Muscle of leg (tissue), 11 donors: ENCODE results near the gene CHMP4B. TPM values are rescaled to one million over a fixed set of nuclear protein-coding genes. Genes with fewer than 3 reads are reported as not detected.

Experiments used
- DNase-seq: peaks from one replicate; pipeline ENCODE4 v3.0.0; 2013
- H3K27ac ChIP-seq: one replicate; pipeline ENCODE4 v1.5.1; 2013; ENCODE audit warnings: mild to moderate bottlenecking, low read length, control low read depth
- H3K27me3 ChIP-seq: one replicate; pipeline ENCODE4 v1.6.1; 2013; ENCODE audit warnings: low read length; ENCODE audit not compliant: control insufficient read depth, insufficient read depth
- H3K36me3 ChIP-seq: one replicate; pipeline ENCODE4 v1.6.1; 2013; ENCODE audit warnings: low read length; ENCODE audit not compliant: control insufficient read depth, insufficient read depth
- H3K4me1 ChIP-seq: one replicate; pipeline ENCODE4 v1.6.1; 2013; ENCODE audit warnings: low read length; ENCODE audit not compliant: control insufficient read depth, insufficient read depth
- H3K4me3 ChIP-seq: one replicate; pipeline ENCODE4 v1.5.1; 2013; ENCODE audit warnings: low read length, control low read depth
- H3K9me3 ChIP-seq: replicated peaks from 2 replicates; pipeline ENCODE4 v1.6.1; 2013; ENCODE audit warnings: low read depth, low read length; ENCODE audit not compliant: control insufficient read depth
- WGBS: methylation state at CpG from one replicate; pipeline ENCODE4 v1.1.5; 2013; ENCODE audit warnings: missing lambda C conversion rate; ENCODE audit not compliant: insufficient coverage; 5-methylcytosine and 5-hydroxymethylcytosine counted together
- polyA plus RNA-seq, 8 donors: library from polyadenylated mRNA; unstranded; fragments of 120-200 nt; gene quantifications; one replicate each; pipeline versions ENCODE4 v1.2.1 to v1.2.3, GENCODE V29; 2013; ENCODE audit warnings: inconsistent platforms in 1 of 8, low replicate concordance in 1 of 8; ENCODE audit not compliant: insufficient read length in 8 of 8, insufficient read depth in 1 of 8
- total RNA-seq: library from RNA; stranded (reverse); fragments of 120-200 nt; gene quantifications from one replicate; pipeline ENCODE4 v1.2.4, GENCODE V29; 2013

The CHMP4B gene
- total and polyA plus RNA-seq, 9 donors, result 20.7 to 82.8 (median 75.1) TPM

GRCh38 chr20:33793011-33793931, 17.9 kb upstream of the CHMP4B start:
- Histone ChIP-seq H3K27ac (no peak overlapping the region), H3K9me3 (no peaks in the 10 kb centered on the region), H3K4me1 (peaks cover 12% of the 10 kb centered on the region), H3K36me3 (peaks cover 11% of the 10 kb centered on the region), H3K4me3 (no peak overlapping the region), H3K27me3 (no peaks in the 10 kb centered on the region)
- WGBS, result 40% methylated on average over 17 of the region's 21 CpGs
- peak; percentile 23 for DNase-seq

GRCh38 chr20:33796263-33796906, 14.8 kb upstream of the CHMP4B start:
- H3K36me3 ChIP-seq, result peaks cover 5% of the 10 kb centered on the region
- H3K9me3 ChIP-seq, result no peaks in the 10 kb centered on the region
- no peak overlapping the region for H3K27ac ChIP-seq
- H3K27me3 ChIP-seq, result no peaks in the 10 kb centered on the region
- WGBS, result 91% methylated on average over 4 of the region's 9 CpGs
- H3K4me1 ChIP-seq, result peaks cover 5% of the 10 kb centered on the region
- DNase-seq, result no peak
- H3K4me3 ChIP-seq, result no peak overlapping the region

- DNase-seq, result no peak
- Histone ChIP-seq H3K27ac (no peak overlapping the region), H3K9me3 (no peaks in the 10 kb centered on the region), H3K4me1 (peaks cover 5% of the 10 kb centered on the region), H3K4me3 (no peak overlapping the region), H3K27me3 (no peaks in the 10 kb centered on the region), H3K36me3 (peaks cover under 1% of the 10 kb centered on the region)
- 73% methylated on average over 1 of the region's 5 CpGs for WGBS
These were observed 14.1 kb upstream of the CHMP4B start for GRCh38 chr20:33796907-33797544.

GRCh38 chr20:33798444-33798843, 12.7 kb upstream of the CHMP4B start:
- H3K36me3 ChIP-seq, result no peaks in the 10 kb centered on the region
- H3K4me1 ChIP-seq, result no peaks in the 10 kb centered on the region
- WGBS, result 100% methylated on average over 1 of the region's 4 CpGs
- no peaks in the 10 kb centered on the region for H3K9me3 ChIP-seq
- H3K4me3 ChIP-seq, result no peak overlapping the region
- no peaks in the 10 kb centered on the region for H3K27me3 ChIP-seq
- H3K27ac ChIP-seq, result no peak overlapping the region
- no peak for DNase-seq

GRCh38 chr20:33803921-33804337, 7.2 kb upstream of the CHMP4B start:
- no peaks in the 10 kb centered on the region for H3K9me3 ChIP-seq
- H3K27ac ChIP-seq, result no peak overlapping the region
- no peaks in the 10 kb centered on the region for H3K4me1 ChIP-seq
- no peaks in the 10 kb centered on the region for H3K27me3 ChIP-seq
- DNase-seq, result no peak
- no peaks in the 10 kb centered on the region for H3K36me3 ChIP-seq
- WGBS, result no CpG with 5 or more reads among the region's 2 CpGs
- no peak overlapping the region for H3K4me3 ChIP-seq

GRCh38 chr20:33808388-33808787, 2.8 kb upstream of the CHMP4B start:
- DNase-seq, result no peak
- WGBS, result 40% methylated on average over 1 of the region's 3 CpGs
- peaks cover 14% of the 10 kb centered on the region for H3K4me1 ChIP-seq
- no peaks in the 10 kb centered on the region for H3K27me3 ChIP-seq
- no peaks in the 10 kb centered on the region for H3K9me3 ChIP-seq
- no peak overlapping the region for H3K4me3 ChIP-seq
- H3K36me3 ChIP-seq, result no peaks in the 10 kb centered on the region
- H3K27ac ChIP-seq, result no peak overlapping the region

- Histone ChIP-seq H3K4me3 (no peak overlapping the region), H3K36me3 (peaks cover 5% of the 10 kb centered on the region), H3K9me3 (no peaks in the 10 kb centered on the region), H3K27me3 (no peaks in the 10 kb centered on the region), H3K4me1 (peaks cover 19% of the 10 kb centered on the region), H3K27ac (no peak overlapping the region)
- DNase-seq, result no peak
- WGBS, result 68% methylated on average over 4 of the region's 5 CpGs
These were observed 889 bp upstream of the CHMP4B start for GRCh38 chr20:33810259-33810658.

GRCh38 chr20:33811776-33812151, 616 bp downstream of the CHMP4B start:
- Histone ChIP-seq H3K9me3 (no peaks in the 10 kb centered on the region), H3K27me3 (no peaks in the 10 kb centered on the region), H3K4me1 (peaks cover 19% of the 10 kb centered on the region), H3K4me3 (peak overlapping the region; percentile 86), H3K27ac (peak overlapping the region; percentile 97), H3K36me3 (peaks cover 5% of the 10 kb centered on the region)
- WGBS, result 0% methylated on average over 10 of the region's 12 CpGs
- DNase-seq, result no peak

GRCh38 chr20:33812152-33812849, 1.2 kb downstream of the CHMP4B start:
- Histone ChIP-seq H3K4me1 (peaks cover 19% of the 10 kb centered on the region), H3K36me3 (peaks cover 5% of the 10 kb centered on the region), H3K27ac (peak overlapping the region; percentile 97), H3K27me3 (no peaks in the 10 kb centered on the region), H3K4me3 (peak overlapping the region; percentile 86), H3K9me3 (no peaks in the 10 kb centered on the region)
- 6% methylated on average over 5 of the region's 14 CpGs for WGBS
- DNase-seq, result peak; percentile 66
